B cell (primary cell): ENCODE data around the gene ZNF438. TPM values are rescaled to one million over a fixed set of nuclear protein-coding genes. Genes with fewer than 3 reads are reported as not detected.

Source experiments
- ATAC-seq: fragments of 200-7000 bp; cut with Tn5 transposase; one replicate; pipeline ENCODE4 v1.10.0; 2021; ENCODE audit warnings: low read depth, mild to moderate bottlenecking, moderate number of reproducible peaks, moderate library complexity
- CTCF ChIA-PET: fragments of 350-600 bp; sonication (Branson Sonifier 250); formaldehyde crosslinking; loops from one replicate; lab custom pipeline; 2021; ENCODE audit warnings: antibody characterized with exemption, inconsistent platforms; lab: Charles Lee
- POLR2A ChIA-PET: fragments of 350-600 bp; sonication (Branson Sonifier 250); formaldehyde crosslinking; loops from one replicate; lab custom pipeline; 2021; ENCODE audit warnings: antibody characterized with exemption; lab: Charles Lee
- DNase-seq: peaks from one replicate; pipeline ENCODE4 v3.0.0; 2013
- H2AFZ ChIP-seq: 2 replicates; pipeline ENCODE4 v1.6.1; 2012; ENCODE audit warnings: mild to moderate bottlenecking, low read depth, low read length; ENCODE audit not compliant: insufficient read depth, poor library complexity, severe bottlenecking
- H3K27ac ChIP-seq, 2 donors: 1 replicate in 1 of 2; 2 replicates in 1 of 2; pipeline ENCODE4 v1.5.1; 2012 to 2013; ENCODE audit warnings: low read length in 2 of 2, mild to moderate bottlenecking in 2 of 2, moderate library complexity in 1 of 2
- H3K27me3 ChIP-seq, 4 experiments: fragments of 200-600 bp in 1 of 4; sonication (generic) in 1 of 4; replicated peaks in 1 of 4; 1 replicate in 2 of 4; 2 replicates in 2 of 4; pipeline versions ENCODE4 v1.6.1 to v1.7.0; 2013 to 2016; ENCODE audit warnings: low read length in 3 of 4, mild to moderate bottlenecking in 2 of 4, mixed read lengths in 1 of 4, moderate library complexity in 1 of 4; ENCODE audit not compliant: insufficient read depth in 4 of 4, control insufficient read depth in 3 of 4; ENCODE audit errors: control extremely low read depth in 1 of 4
- H3K36me3 ChIP-seq, 2 experiments: replicated peaks in 1 of 2; 1 replicate in 1 of 2; 2 replicates in 1 of 2; pipeline versions ENCODE4 v1.6.1 to v1.7.1; 2013; ENCODE audit warnings: low read length in 1 of 2; ENCODE audit not compliant: insufficient read depth in 2 of 2, control insufficient read depth in 1 of 2; ENCODE audit errors: control extremely low read depth in 1 of 2, extremely low read depth in 1 of 2
- H3K4me1 ChIP-seq, 2 donors: fragments of 200-600 bp in 1 of 2; sonication (generic) in 1 of 2; 1 replicate in 1 of 2; 2 replicates in 1 of 2; pipeline versions ENCODE4 v1.5.1 to v1.6.1; 2013 to 2017; ENCODE audit warnings: low read length in 2 of 2; ENCODE audit not compliant: control insufficient read depth in 2 of 2, insufficient read depth in 2 of 2
- H3K4me2 ChIP-seq: replicated peaks from 2 replicates; pipeline ENCODE3; 2012; ENCODE audit warnings: mild to moderate bottlenecking, low read depth, low read length; ENCODE audit not compliant: poor library complexity, severe bottlenecking
- H3K4me3 ChIP-seq, 5 experiments: fragments of 200-600 bp in 1 of 5; sonication (generic) in 1 of 5; 1 replicate in 3 of 5; 2 replicates in 2 of 5; pipeline versions ENCODE4 v1.5.1 to v1.7.0; 2011 to 2016; ENCODE audit warnings: low read length in 4 of 5, mild to moderate bottlenecking in 4 of 5, low read depth in 2 of 5, control low read depth in 1 of 5, moderate library complexity in 1 of 5; ENCODE audit not compliant: insufficient read depth in 1 of 5; ENCODE audit errors: control extremely low read depth in 1 of 5, extremely low read depth in 1 of 5
- H3K79me2 ChIP-seq: fragments of 200-600 bp; sonication (generic); one replicate; pipeline ENCODE4 v1.6.0; 2016; ENCODE audit warnings: low read length; ENCODE audit not compliant: control insufficient read depth, insufficient read depth
- H3K9ac ChIP-seq: fragments of 200-600 bp; sonication (generic); 2 replicates; pipeline ENCODE4 v1.6.1; 2017; ENCODE audit warnings: mild to moderate bottlenecking, low read length, moderate library complexity
- H3K9me3 ChIP-seq, 3 donors: one replicate each; pipeline versions ENCODE4 v1.6.1 to v1.7.1; 2013; ENCODE audit warnings: low read length in 2 of 3; ENCODE audit not compliant: control insufficient read depth in 2 of 3, insufficient read depth in 1 of 3; ENCODE audit errors: control extremely low read depth in 1 of 3
- H4K20me1 ChIP-seq: 2 replicates; pipeline ENCODE4 v1.6.0; 2012; ENCODE audit warnings: mild to moderate bottlenecking, low read length; ENCODE audit not compliant: insufficient read depth, control insufficient read depth, poor library complexity, severe bottlenecking
- H3K27ac Mint-ChIP-seq: one replicate; pipeline ENCODE4 v1.8.0; 2021; ENCODE audit warnings: mixed read lengths
- H3K27me3 Mint-ChIP-seq: one replicate; pipeline ENCODE4 v1.8.0; 2021; ENCODE audit warnings: mixed read lengths
- H3K4me1 Mint-ChIP-seq: one replicate; pipeline ENCODE4 v1.8.0; 2021; ENCODE audit warnings: mixed read lengths
- H3K4me3 Mint-ChIP-seq: one replicate; pipeline ENCODE4 v1.8.0; 2021; ENCODE audit warnings: mixed read lengths
- H3K9me3 Mint-ChIP-seq: one replicate; pipeline ENCODE4 v1.8.0; 2022; ENCODE audit warnings: mixed read lengths; ENCODE audit not compliant: insufficient read depth
- CTCF ChIP-seq: fragments of 200-600 bp; IDR thresholded peaks from one replicate; pipeline ENCODE4 v1.8.0; 2022; ENCODE audit warnings: antibody characterized with exemption, mild to moderate bottlenecking
- EZH2 ChIP-seq: IDR thresholded peaks from 2 replicates; pipeline ENCODE4 v1.6.1; 2012; ENCODE audit warnings: borderline replicate concordance, low read depth, mild to moderate bottlenecking, moderate library complexity, low read length; ENCODE audit not compliant: insufficient read depth, poor library complexity, severe bottlenecking
- WGBS: methylation state at CpG from one replicate; pipeline ENCODE4 v1.1.5; 2013; ENCODE audit warnings: missing lambda C conversion rate; ENCODE audit not compliant: insufficient coverage; 5-methylcytosine and 5-hydroxymethylcytosine counted together
- intact Hi-C: fragments of 100-400 bp; cut with micrococcal nuclease; formaldehyde crosslinking; loops from one replicate; pipeline ENCODE4 v1.10.0; 2022
- polyA plus RNA-seq: library from polyadenylated mRNA; depleted of rRNA; stranded (reverse); fragments of >200 nt; gene quantifications from 2 replicates; pipeline ENCODE4 v1.2.3, GENCODE V29; 2012
- total RNA-seq, 2 donors: library from RNA; stranded (reverse); fragments of 120-200 nt in 1 of 2; gene quantifications; 1 replicate in 1 of 2; 2 replicates in 1 of 2; pipeline versions ENCODE4 v1.2.3 to v1.2.4, GENCODE V29; 2013 to 2022

ZNF438 gene
- total and polyA plus RNA-seq, 2 donors (not counting 1 experiment from before 2014, with no cell fraction given), result 2.0 to 3.7 TPM

GRCh38 chr10:31010062-31010461 is 21.6 kb downstream of the ZNF438 start:
- no peaks in the 10 kb centered on the region for H3K9me3 ChIP-seq
- no peaks in the 10 kb centered on the region for H4K20me1 ChIP-seq
- ChIA-PET POLR2A (no interaction called here), CTCF (interaction anchor here (2.2 kb wide), 1 partner anchor 12 kb away, joined by 5 read pairs; no protein-coding TSS in a partner anchor)
- intact Hi-C loops, result no loop called here
- no peaks in the 10 kb centered on the region for H3K27me3 ChIP-seq
- no peak overlapping the region for H3K27ac Mint-ChIP-seq
- H3K4me3 ChIP-seq, result no peak overlapping the region
- WGBS, result no CpG with 5 or more reads among the region's 2 CpGs
- H3K4me2 ChIP-seq, result no peak overlapping the region
- DNase-seq (no peak), ATAC-seq (no peak)
- no peak overlapping the region for H3K4me3 Mint-ChIP-seq
- peaks cover 2% of the 10 kb centered on the region for H3K4me1 Mint-ChIP-seq
- H3K79me2 ChIP-seq, result no peaks in the 10 kb centered on the region
- TF ChIP-seq CTCF, result no peak
- no peak for TF ChIP-seq EZH2
- no peaks in the 10 kb centered on the region for H3K36me3 ChIP-seq
- no peaks in the 10 kb centered on the region for H3K9me3 Mint-ChIP-seq
- no peak overlapping the region for H3K27ac ChIP-seq
- no peaks in the 10 kb centered on the region for H3K27me3 Mint-ChIP-seq
- H2AFZ ChIP-seq, result no peak overlapping the region
- H3K4me1 ChIP-seq, result no peaks in the 10 kb centered on the region
- no peak overlapping the region for H3K9ac ChIP-seq

GRCh38 chr10:31005895-31006294 is 25.8 kb downstream of the ZNF438 start:
- Histone ChIP-seq H2AFZ (no peak overlapping the region), H3K4me2 (no peak overlapping the region), H3K9ac (no peak overlapping the region), H3K36me3 (no peaks in the 10 kb centered on the region), H3K27ac (no peak overlapping the region), H3K27me3 (no peaks in the 10 kb centered on the region), H3K9me3 (no peaks in the 10 kb centered on the region), H3K4me1 (no peaks in the 10 kb centered on the region), H3K79me2 (no peaks in the 10 kb centered on the region), H4K20me1 (no peaks in the 10 kb centered on the region), H3K4me3 (no peak overlapping the region)
- Mint-ChIP-seq H3K4me1 (peaks cover 8% of the 10 kb centered on the region), H3K27ac (no peak overlapping the region), H3K9me3 (no peaks in the 10 kb centered on the region), H3K4me3 (no peak overlapping the region), H3K27me3 (no peaks in the 10 kb centered on the region)
- ChIA-PET POLR2A (no interaction called here), CTCF (no interaction called here)
- no peak for DNase-seq
- no peak for ATAC-seq
- TF ChIP-seq EZH2, result no peak
- TF ChIP-seq CTCF, result no peak
- no CpG with 5 or more reads among the region's 1 CpG for WGBS
- intact Hi-C loops, result no loop called here
